Psoas muscle (tissue), 8 donors: Measurements from ENCODE around the gene TSC22D4. TPM values are rescaled to one million over a fixed set of nuclear protein-coding genes. Genes with fewer than 3 reads are reported as not detected.
"Not testable (repeated sequence)": the region's sequence is repeated elsewhere in the genome, so short reads cannot be mapped to it uniquely, and the experiment has no call there.

Experiments used
- ATAC-seq, 4 donors: fragments of 200-7000 bp; cut with Tn5 transposase; one replicate each; pipeline ENCODE4 v1.9.1; 2020; ENCODE audit warnings: moderate library complexity in 3 of 4, mild to moderate bottlenecking in 2 of 4
- DNase-seq, 2 donors: peaks; one replicate each; pipeline ENCODE4 v3.0.0-alpha.2; 2020
- H3K27ac ChIP-seq: fragments of 200-600 bp; one replicate; pipeline ENCODE4 v1.8.0; 2022
- H3K27me3 ChIP-seq, 3 donors: fragments of 200-600 bp in 1 of 3; one replicate each; pipeline versions ENCODE4 v1.6.1 to v1.8.0; 2013 to 2022; ENCODE audit warnings: low read length in 2 of 3, mild to moderate bottlenecking in 2 of 3, moderate library complexity in 1 of 3; ENCODE audit not compliant: insufficient read depth in 3 of 3
- H3K36me3 ChIP-seq, 2 donors: fragments of 200-600 bp in 1 of 2; one replicate each; pipeline versions ENCODE4 v1.6.1 to v1.8.0; 2013 to 2022; ENCODE audit warnings: low read depth in 1 of 2, mild to moderate bottlenecking in 1 of 2, moderate library complexity in 1 of 2; ENCODE audit not compliant: insufficient read depth in 1 of 2
- H3K4me1 ChIP-seq: fragments of 200-600 bp; one replicate; pipeline ENCODE4 v1.8.0; 2022
- H3K4me3 ChIP-seq: fragments of 200-600 bp; one replicate; pipeline ENCODE4 v1.8.0; 2022; ENCODE audit warnings: mild to moderate bottlenecking
- H3K9me3 ChIP-seq: fragments of 200-600 bp; one replicate; pipeline ENCODE4 v1.8.0; 2022
- WGBS, 3 donors: extraction: QIAGEN DNeasy Blood & Tissue Kit; methylation state at CpG; one replicate each; pipeline versions ENCODE4 v1.1.6 to v1.1.7; 2013; 5-methylcytosine and 5-hydroxymethylcytosine counted together
- intact Hi-C, 2 donors: fragments of 100-400 bp; cut with DNase I; formaldehyde crosslinking; loops; one replicate each; pipeline versions ENCODE4 v1.11.0 to v1.14.2; 2022
- long read RNA-seq, 2 donors: library from polyadenylated mRNA; unstranded; transcript quantifications; one replicate each; pipeline ENCODE4 v2.0.0, GENCODE V29; 2021
- polyA plus RNA-seq, 3 donors: library from polyadenylated mRNA; stranded (reverse); fragments of 200-250 nt; gene quantifications; one replicate each; pipeline ENCODE4 v1.2.3, GENCODE V29; 2013
- total RNA-seq, 4 donors: library from RNA; stranded (reverse); fragmentation: NEBNext Ultra II Directional in 2 of 4; extraction: Animal tissue kit (Norgen Biotek cat#: 25700) in 2 of 4; gene quantifications; one replicate each; pipeline versions ENCODE4 v1.2.1 to v1.2.4, GENCODE V29; 2021 to 2023
- TF ChIP-seq, protein P1 (sequence below): fragments of 200-600 bp; IDR thresholded peaks from one replicate; pipeline ENCODE4 v1.8.0; 2022; ENCODE audit warnings: antibody characterized with exemption
- donor health status: healthy with polysubstance abuse.
- donor health status: DM: no; HTN: no; CAD: no; lungs with moderate emphysema.
- donor health status: Bipolar disorder and iron deficiency.
- donor health status: healthy.
- donor health status: DM: yes; HTN: yes; CAD: no.
- donor health status: DM: no; HTN: no; CAD: no.
- donor health status: DM: no; HTN: no; CAD: no.
- donor health status: DM: yes; HTN: yes; CAD: no.

The TSC22D4 gene
- 10 to 100 TPM; 15.7 to 23.6 (median 17.6) TPM for total RNA-seq
- polyA plus RNA-seq, result 10 to 100 TPM; 16.4 to 24.8 (median 16.7) TPM
- long read RNA-seq, donor 1, partial matches to known transcripts, result 2 of 7 reads
- long read RNA-seq, donor 1, other reads (novel, unspliced or antisense), result 2 of 7 reads
- long read RNA-seq, donor 2, transcript TSC22D4-201 (5 exons, 2,383 nt), result major isoform, 5 of 15 reads
- long read RNA-seq, donor 2, partial matches to known transcripts, result 9 of 15 reads
- long read RNA-seq, donor 2, other reads (novel, unspliced or antisense), result 1 of 15 reads

DNA sequence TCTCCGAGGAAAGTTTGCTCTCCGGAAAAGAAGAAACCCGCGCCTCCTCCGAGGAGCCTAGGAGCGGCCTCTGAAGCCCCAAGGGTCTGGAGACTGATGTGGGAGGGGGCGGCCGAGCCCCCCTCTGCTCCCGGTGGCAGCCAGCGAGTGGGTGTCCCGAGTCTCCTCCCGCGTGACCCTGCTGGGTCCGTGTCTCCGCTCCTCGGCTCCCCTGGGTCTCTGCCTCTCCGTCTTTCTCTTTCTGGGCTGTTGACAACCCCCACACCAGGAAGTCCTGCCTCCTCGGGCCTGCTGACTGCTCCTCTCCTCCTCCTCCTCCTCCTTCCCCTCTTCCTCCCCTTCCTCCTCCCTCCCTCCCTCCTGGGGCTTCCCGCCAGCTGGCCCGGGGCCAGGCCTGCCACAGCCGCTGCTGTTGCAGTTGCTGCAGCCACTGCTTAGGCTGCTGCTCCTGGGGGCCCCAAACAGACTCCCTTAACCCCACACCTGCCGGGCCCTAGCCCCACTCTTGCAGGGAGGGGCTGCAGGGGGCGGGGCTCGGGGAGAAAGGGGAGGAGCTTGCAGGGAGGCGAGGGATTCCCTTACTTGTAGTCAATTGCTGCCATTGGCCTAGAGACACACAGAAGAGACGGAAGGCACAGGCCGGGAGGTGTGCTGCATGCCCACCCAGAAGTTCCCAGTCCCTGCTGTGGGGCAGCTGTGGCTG, at the start of gene TSC22D4:
Gene TSC22D4, minus strand, starts transcription at position 257 of the 703 bp plus-strand sequence. CDS start 1,176 bp downstream, outside the sequence.
- Histone ChIP-seq H3K27ac (peak within 1 kb of the TSS; percentile 79), H3K9me3 (no peaks in the 10 kb centered on the region), H3K36me3 (peaks cover 0 to 7% of the 10 kb centered on the region in 2 donors), H3K27me3 (no peaks in the 10 kb centered on the region), H3K4me3 (peak within 1 kb of the TSS; percentile 98), H3K4me1 (peaks cover 20% of the 10 kb centered on the region)
- ATAC-seq, result peak; percentile 92 to 96 (median 95)
- WGBS, 3 donors, result 0 to 3% (median 1%) methylated on average over 22 to 27 of the region's 27 CpGs
- TF ChIP-seq, protein P1, sequence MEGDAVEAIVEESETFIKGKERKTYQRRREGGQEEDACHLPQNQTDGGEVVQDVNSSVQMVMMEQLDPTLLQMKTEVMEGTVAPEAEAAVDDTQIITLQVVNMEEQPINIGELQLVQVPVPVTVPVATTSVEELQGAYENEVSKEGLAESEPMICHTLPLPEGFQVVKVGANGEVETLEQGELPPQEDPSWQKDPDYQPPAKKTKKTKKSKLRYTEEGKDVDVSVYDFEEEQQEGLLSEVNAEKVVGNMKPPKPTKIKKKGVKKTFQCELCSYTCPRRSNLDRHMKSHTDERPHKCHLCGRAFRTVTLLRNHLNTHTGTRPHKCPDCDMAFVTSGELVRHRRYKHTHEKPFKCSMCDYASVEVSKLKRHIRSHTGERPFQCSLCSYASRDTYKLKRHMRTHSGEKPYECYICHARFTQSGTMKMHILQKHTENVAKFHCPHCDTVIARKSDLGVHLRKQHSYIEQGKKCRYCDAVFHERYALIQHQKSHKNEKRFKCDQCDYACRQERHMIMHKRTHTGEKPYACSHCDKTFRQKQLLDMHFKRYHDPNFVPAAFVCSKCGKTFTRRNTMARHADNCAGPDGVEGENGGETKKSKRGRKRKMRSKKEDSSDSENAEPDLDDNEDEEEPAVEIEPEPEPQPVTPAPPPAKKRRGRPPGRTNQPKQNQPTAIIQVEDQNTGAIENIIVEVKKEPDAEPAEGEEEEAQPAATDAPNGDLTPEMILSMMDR, result no peak
- peak; percentile 94 to 98 for DNase-seq
- intact Hi-C loops, result loop anchor here (5.0 to 10.0 kb wide), 3 partner anchors 63 to 246 kb away; partner anchors contain the start of gene EPO (in 1 of the 2)

DNA sequence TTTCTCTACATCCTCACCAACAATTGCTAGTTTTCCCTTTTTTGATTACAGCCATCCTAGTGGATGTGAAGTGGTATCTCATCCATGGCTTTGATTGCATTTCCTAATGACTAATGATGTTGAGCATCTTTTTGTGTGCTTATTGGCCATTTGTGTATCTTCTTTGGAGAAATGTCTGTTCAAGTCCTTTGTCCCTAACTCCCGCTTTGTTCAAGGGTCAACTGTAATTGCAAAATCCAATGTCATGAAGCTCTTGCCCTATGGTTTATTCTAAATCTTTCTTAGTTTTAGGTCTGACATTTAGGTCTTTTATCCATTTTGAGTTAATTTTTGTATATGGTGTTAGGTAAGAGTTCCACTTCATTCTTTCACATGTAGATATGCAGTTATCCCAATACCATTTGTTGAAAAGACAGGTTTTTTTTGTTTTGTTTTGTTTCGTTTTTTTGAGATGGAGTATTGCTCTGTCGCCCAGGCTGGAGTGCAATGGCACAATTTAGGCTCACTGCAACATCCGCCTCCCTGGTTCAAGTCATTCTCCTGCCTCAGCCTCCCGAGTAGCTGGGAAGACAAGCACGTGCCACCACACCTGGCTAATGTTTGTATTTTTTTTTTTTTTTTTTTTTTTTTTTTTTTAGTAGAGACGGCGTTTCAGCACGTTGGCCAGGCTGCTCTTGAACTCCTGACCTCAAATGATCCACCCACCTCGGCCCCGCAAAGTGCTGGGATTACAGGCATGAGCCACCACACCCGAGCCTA, 49.3 kb upstream of the TSC22D4 start:
- H3K9me3 ChIP-seq, H3K4me1 ChIP-seq, H3K4me3 ChIP-seq, intact Hi-C loops, H3K27ac ChIP-seq, H3K36me3 ChIP-seq, DNase-seq, ATAC-seq: not testable (repeated sequence)
- peaks cover 0 to 11% (median 0%) of the 10 kb centered on the region in 3 donors for H3K27me3 ChIP-seq
- 67 to 70% (median 69%) methylated on average over 12 of the region's 12 CpGs for whole genome bisulfite sequencing, 3 donors

DNA sequence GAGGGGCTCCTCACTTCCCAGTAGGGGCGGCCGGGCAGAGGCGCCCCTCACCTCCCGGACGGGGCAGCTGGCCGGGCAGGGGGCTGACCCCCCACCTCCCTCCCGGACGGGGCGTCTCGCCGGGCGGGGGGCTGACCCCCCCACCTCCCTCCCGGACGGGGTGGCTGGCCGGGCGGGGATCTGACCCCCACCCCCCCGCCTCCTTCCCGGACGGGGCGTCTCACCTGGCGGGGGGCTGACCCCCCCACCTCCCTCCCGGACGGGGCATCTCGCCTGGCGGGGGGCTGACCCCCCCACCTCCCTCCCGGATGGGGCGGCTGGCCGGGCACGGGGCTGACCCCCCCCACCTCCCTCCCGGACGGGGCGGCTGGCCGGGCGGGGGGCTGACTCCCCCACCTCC, 44.2 kb upstream of the TSC22D4 start:
- not testable (repeated sequence) for ATAC-seq

DNA sequence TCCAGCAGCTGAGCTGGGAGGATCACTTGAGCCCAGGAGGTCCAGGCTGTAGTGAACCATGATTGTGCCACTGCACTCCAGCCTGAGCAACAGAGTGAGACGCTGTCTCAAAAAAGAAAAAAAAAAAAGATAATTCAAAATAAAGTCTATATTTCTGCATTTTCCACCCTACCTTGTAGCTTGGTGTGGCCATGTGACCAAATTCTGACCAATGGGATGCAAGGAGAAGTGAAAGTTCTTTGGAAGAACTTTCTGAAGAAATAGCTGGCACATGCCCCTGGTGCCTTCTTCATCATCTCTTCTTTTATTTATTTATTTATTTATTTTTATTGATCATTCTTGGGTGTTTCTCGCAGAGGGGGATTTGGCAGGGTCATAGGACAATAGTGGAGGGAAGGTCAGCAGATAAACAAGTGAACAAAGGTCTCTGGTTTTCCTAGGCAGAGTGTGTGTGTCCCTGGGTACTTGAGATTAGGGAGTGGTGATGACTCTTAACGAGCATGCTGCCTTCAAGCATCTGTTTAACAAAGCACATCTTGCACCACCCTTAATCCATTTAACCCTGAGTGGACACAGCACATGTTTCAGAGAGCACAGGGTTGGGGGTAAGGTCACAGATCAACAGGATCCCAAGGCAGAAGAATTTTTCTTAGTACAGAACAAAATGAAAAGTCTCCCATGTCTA, 43.0 kb upstream of the TSC22D4 start:
- H3K27me3 ChIP-seq, H3K4me1 ChIP-seq, H3K36me3 ChIP-seq, H3K9me3 ChIP-seq, H3K4me3 ChIP-seq, ATAC-seq, H3K27ac ChIP-seq, intact Hi-C loops, DNase-seq: not testable (repeated sequence)
- 80% methylated on average over 2 of the region's 3 CpGs for WGBS, 3 donors

More for the DNA sequence above, 44.2 kb upstream of the TSC22D4 start:
- H3K27ac ChIP-seq, intact Hi-C loops, H3K4me1 ChIP-seq, H3K9me3 ChIP-seq, DNase-seq, H3K27me3 ChIP-seq, H3K36me3 ChIP-seq, H3K4me3 ChIP-seq: not testable (repeated sequence)
- 86 to 100% (median 91%) methylated on average over 4 to 29 of the region's 34 CpGs for WGBS, 3 donors

DNA sequence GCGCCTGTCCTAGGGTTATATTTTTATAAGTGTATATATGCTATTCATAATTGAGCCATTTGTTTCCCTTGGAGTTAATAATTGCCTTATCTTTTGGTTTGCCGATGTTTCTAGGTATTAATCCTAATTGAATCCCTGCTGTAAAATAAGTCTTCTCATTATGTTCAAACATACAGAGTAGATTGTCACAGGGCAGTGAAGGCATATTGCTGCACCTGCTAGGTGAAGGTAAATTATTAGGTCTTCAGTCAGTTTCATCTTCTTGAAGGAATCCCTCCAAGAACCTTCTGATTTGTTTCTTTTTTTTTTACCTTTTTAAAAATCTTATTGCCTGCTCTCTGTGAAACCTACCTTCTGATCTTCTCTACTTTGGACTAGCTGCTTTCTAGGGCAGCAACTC, 42.1 kb upstream of the TSC22D4 start:
- DNase-seq, result no peak
- H3K36me3 ChIP-seq, result no peaks in the 10 kb centered on the region
- H3K9me3 ChIP-seq, result no peaks in the 10 kb centered on the region

More for the DNA sequence above, 42.1 kb upstream of the TSC22D4 start:
- no peak for ATAC-seq
- 91 to 97% (median 93%) methylated on average over 2 of the region's 2 CpGs for whole genome bisulfite sequencing, 3 donors
- intact Hi-C loops, result no loop called here
- Histone ChIP-seq H3K4me3 (no peak overlapping the region), H3K27me3 (no peaks in the 10 kb centered on the region), H3K27ac (no peak overlapping the region), H3K4me1 (no peaks in the 10 kb centered on the region)
- TF ChIP-seq, protein P1, result no peak
